NCI-H1417 treated with DMSO at 0.1 percent for 48 hours (cell line): ENCODE data around the gene MAZ.
"Not testable (repeated sequence)": the region's sequence is repeated elsewhere in the genome, so short reads cannot be mapped to it uniquely, and the experiment has no call there.

Experiments
- DNase-seq: peaks from one replicate; lab custom pipeline; 2025; lab: John Stamatoyannopoulos, UW

Gene MAZ

GRCh38 chr16:29784901-29785500 is 21.3 kb upstream of the MAZ start:
- no peak for DNase-seq

GRCh38 chr16:29787155-29787554 is 19.2 kb upstream of the MAZ start:
- not testable (repeated sequence) for DNase-seq

GRCh38 chr16:29789775-29790182 is 16.6 kb upstream of the MAZ start:
- no peak for DNase-seq

- peak; percentile 96 for DNase-seq
These were observed 16.0 kb upstream of the MAZ start, which contains the start of gene KIF22 for GRCh38 chr16:29790183-29790948. Gene KIF22 (plus strand): TSS chr16:29790751. CDS start chr16:29790760, 9 bp downstream.

GRCh38 chr16:29790949-29791844 is 15.1 kb upstream of the MAZ start:
- no peak for DNase-seq

- no peak for DNase-seq
These were observed 14.2 kb upstream of the MAZ start for GRCh38 chr16:29791845-29792807.

- DNase-seq = not testable (repeated sequence)
These were observed 13.2 kb upstream of the MAZ start for GRCh38 chr16:29793153-29793552.

- DNase-seq = no peak
These were observed 12.1 kb upstream of the MAZ start for GRCh38 chr16:29794231-29794710.

GRCh38 chr16:29802416-29802935 is 3.9 kb upstream of the MAZ start:
- DNase-seq = no peak

- no peak for DNase-seq
These were observed 2.3 kb upstream of the MAZ start for GRCh38 chr16:29804020-29804419.

GRCh38 chr16:29804455-29805231 is 1.7 kb upstream of the MAZ start:
- DNase-seq = no peak

GRCh38 chr16:29805232-29806098 is 864 bp upstream of the MAZ start:
- peak; percentile 79 for DNase-seq

- peak; percentile 35 for DNase-seq
These were observed 504 bp downstream of the MAZ start for GRCh38 chr16:29806641-29807425.

GRCh38 chr16:29807426-29808218 is 1.3 kb downstream of the MAZ start:
- DNase-seq = no peak

- DNase-seq = no peak
These were observed 2.0 kb downstream of the MAZ start for GRCh38 chr16:29808219-29808900.

GRCh38 chr16:29809031-29809747 is 2.9 kb downstream of the MAZ start:
- DNase-seq = no peak
